Measurements from ENCODE around the gene SAMD10.
"Not testable (repeated sequence)": the region's sequence is repeated elsewhere in the genome, so short reads cannot be mapped to it uniquely, and the experiment has no call there.

Gene SAMD10

GRCh38 chr20:63979557-63980316 lies at the start of gene SAMD10:
SAMD10 (minus strand) TSS chr20:63979642; CDS start chr20:63979467, 175 bp downstream.
- no peak for DNase-seq (ENCODE audit: low spot score)

DNA sequence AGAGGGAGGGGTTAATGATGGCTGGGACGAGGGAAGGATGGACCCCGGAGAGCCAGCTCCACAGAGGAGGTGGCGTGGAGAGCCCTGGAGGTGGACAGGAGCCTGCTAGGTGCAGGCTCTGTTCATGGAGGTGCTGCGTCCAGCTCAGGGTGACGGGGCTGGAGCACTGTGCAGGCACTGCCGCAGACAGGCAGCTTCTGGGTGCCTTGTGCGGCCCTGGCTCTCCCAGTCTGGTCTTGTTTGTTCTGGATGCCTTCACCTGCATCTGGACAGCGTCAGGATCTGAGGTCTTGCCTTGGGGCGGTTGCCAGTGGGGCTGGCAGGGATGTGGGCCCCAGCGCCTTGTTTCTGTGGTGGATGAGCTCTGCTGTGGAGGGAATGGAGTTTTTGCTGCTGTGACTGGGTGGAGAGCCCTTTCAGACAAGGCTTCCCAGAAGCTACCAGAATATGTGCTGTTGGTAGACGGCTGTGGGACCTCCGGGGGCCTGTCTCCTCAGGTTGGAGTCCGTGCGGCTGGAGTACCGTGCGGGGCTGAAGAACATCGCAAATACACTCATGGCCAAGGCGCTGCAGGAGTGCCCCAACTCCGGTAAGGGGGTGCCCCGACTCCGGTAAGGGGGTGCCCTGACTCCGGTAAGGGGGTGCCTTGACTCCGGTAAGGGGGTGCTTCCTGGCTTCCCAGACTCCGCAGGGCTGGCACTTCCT lies 48.7 kb upstream of the SAMD10 start:
- DNase-seq (ENCODE audit: low spot score) = no peak

DNA sequence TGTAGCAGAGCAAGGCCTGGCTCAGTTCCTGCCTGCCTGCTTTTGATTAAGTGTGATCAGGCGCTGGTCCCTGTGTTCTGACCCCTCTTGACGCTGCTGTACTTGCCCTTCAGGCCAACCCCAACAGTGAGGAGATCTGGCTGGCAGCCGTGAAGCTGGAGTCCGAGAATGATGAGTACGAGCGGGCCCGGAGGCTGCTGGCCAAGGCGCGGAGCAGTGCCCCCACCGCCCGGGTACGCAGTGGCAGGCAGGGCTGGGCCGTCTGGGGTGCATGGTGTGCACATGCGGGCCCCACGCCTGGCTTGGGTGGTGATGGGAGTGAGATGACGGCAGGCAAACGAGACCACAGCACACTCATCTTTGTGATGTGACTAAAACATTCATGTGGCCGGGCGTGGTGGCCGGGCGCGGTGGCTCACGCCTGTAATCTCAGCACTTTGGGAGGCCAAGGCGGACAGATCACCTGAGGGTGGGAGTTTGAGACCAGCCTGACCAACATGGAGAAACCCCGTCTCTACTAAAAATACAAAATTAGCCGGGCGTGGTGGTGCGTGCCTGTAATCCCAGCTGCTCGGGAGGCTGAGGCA lies 46.5 kb upstream of the SAMD10 start:
- no peak for DNase-seq (ENCODE audit: low spot score)

DNA sequence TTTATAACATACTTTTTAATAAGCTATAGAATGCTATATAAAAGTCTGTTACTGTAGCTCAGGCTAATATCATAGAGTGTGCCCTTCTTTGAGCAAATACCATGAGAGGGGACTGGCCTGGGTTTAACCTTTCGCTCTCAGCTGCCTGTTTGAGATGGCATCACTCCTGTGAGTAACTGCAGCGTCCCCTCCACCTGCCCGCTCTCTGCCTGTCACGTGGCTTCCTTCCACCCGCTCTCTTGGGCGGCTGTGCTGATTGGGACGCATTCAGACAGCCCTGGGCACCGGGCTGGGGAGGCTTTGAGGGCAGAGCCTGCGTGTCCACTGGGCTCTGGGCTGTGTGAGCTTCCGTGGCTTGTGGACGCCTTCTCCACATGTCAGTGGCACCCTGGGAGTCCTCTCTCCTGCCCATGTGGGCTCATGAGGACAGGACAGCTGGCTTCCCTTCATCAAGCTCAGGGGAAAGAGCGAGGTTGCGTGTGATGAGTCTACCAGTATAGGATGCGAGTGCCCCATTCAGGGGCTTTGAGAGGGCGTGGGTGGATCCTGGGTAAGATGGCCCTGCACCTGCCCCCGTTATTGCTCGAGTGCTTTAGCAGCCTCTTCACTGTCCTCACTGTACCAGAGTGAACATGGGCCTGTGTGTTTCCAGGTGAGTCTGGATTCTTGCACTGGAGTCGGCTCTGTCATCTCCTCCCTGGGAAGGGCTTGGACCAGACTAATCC lies 45.8 kb upstream of the SAMD10 start:
- DNase-seq (ENCODE audit: low spot score) = no peak

DNA sequence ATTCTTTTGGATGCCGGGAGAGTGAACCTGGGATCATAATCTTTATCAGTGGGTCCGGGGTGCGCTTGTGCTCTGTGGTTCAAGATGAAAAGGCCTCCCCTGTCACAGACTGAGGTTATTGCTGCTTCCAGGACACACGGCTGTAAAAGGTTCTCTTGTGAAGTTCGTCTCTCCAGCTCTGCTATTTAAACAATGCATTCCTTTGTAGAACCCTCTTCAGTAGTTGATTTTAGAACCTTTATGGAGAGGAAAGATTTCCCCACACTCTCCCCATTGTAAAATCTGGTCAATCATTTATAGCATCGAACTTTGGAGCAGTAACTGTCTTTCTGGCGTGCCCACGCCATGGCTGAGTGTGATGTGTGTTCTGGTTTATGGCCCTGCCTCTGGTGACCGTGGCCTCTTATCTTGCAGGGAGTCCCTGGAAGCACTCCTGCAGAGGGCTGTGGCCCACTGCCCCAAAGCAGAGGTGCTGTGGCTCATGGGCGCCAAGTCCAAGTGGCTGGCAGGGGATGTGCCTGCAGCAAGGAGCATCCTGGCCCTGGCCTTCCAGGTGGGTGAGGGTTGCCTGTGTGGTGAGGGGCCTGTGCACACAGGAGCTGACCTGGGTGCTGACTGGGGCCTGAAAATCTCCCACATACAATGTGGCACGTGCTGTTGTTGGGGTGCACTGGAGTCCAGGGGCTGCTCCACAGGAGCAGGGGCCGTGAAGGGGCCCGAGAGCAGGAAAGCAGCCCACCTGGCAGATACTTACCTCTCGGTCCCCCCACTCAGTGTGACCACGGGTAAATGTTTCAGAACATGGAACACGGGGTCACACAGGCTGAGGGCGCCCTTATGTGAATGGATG lies 44.9 kb upstream of the SAMD10 start:
- no peak for DNase-seq (ENCODE audit: low spot score)

DNA sequence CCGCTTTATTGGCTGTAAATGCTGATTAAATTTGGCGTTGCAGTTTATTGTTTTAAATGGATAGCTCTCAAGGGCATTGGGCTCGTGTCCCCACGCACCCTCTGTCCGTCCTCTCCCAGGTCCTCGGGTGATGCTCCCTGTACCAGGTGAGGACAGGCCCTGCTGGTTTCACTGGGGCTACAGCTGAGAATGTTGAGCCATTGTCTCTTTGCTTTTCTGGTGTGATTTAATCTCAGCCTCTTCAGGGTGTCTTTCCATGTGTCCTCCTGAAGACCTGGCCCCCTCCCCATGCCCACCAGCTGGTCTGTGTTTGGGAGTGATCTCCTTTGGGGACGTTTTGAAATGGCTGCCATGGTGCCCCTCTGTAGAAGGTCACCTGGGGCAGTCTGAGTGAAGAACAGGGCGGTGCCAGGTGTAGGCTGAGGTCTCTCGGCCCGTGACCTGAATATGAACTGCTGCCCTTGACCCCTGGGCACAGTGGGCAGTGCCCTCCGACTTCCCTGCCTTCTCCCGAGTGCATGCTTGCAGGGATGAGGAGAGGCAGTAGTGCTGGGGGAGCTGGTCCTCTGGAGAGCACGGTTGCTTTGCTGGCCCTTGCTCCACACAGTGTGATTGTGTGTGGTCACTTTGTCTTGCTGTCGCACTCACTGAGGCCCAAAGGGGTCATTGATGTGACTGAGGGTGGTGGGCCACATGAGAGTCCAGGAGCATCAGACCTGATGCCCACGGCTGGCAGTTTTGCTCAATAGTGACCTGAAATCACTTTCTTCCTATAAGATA lies 44.1 kb upstream of the SAMD10 start:
- DNase-seq (ENCODE audit: low spot score) = no peak

GRCh38 chr20:64022671-64023360 lies 43.4 kb upstream of the SAMD10 start:
- DNase-seq (ENCODE audit: low spot score) = no peak

DNA sequence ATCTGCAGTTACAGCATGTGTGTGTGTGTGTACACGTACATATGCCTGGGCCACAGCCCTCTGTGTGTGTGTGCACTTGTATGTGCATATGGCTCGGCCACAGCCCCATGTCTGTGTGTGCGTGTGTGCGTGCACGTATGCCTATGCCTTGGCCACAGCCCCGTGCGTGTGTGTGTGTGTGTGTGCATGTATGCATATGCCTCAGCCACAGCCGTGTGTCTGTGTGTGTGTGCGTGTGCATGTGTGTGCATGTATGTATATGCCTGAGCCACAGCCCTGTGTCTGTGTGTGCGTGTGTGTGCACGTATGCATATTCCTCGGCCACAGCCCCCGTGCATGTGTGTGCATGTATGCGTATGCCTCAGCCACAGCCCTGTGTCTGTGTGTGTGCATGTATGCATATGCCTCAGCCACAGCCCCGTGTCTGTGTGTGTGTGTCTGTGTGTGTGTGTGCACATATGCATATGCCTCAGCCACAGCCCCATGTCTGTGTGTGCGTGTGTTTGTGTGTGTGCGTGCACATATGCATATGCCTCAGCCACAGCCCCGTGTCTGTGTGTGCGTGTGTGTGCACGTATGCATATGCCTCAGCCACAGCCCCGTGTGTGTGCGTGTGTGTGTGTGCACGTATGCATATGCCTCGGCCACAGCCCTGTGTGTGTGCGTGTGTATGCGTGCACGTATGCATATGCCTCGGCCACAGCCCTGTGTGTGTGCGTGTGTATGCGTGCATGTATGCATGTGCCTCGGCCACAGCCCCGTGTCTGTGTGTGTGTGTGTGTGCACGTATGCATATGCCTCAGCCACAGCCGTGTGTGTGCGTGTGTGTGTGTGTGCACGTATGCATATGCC lies 41.9 kb upstream of the SAMD10 start:
- DNase-seq (ENCODE audit: low spot score) = no peak

DNA sequence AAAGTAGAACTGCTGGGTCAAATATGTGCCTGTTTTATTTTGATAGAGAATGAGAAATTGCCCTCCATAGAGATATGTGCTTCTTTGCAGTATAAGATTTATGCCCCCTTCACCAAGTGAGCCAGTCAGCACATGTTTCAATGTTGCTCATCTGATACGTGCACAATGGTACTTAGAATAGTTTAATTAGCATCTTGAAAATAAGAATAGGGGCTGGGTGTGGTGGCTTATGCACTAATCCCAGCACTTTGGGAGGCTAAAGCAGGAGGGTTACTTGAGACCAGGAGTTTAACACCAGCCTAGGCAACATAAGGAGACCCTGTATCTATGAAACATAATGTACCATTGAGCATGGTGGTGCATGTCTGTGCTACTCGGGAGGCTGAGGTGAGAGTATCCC lies 36.2 kb upstream of the SAMD10 start:
- no peak for DNase-seq (ENCODE audit: low spot score)

- not testable (repeated sequence) for DNase-seq (ENCODE audit: low spot score)
Observed at GRCh38 chr20:64012385-64013154, 33.1 kb upstream of the SAMD10 start.

DNA sequence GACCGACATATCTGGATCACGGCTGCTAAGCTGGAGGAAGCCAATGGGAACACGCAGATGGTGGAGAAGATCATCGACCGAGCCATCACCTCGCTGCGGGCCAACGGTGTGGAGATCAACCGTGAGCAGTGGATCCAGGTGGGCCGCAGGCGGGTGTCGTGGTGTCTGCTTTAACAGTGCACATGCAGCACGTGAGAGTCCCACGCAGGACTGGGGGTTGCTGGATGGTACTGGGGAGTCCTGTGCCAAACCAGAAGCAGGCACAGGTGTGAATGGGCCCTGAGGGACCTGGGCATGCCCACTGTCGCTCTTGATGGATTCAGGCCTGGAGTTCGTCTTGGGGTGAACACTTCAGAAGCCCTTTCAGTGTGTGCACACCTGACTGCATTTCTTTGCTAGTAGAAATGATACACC lies 31.9 kb upstream of the SAMD10 start:
- DNase-seq (ENCODE audit: low spot score) = no peak

DNA sequence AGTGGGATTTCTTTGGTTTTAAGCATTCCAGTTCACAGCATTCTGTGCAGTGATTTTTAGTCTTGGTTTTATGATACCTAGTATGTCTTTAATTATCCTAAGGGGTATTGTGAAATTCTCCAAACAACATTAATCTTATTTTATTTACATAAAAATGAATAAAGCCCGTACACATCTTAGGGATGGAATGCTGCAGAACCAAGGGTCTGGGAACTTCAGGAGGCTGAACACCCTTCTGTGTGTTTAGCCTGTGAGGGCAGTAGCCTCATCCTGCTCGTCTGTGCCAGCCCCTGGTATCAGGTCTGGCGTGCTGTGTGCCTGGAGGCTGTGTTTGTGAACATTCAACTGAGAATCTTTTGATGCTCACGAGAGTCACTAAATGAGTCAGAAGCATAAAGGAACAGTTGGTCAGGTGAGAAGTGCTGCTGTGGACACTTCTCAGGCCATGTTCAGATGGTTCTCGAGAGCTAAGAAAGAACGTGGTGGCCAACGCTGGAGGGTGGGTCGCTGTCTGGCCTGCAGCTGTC lies 31.3 kb upstream of the SAMD10 start:
- DNase-seq (ENCODE audit: low spot score) = no peak

DNA sequence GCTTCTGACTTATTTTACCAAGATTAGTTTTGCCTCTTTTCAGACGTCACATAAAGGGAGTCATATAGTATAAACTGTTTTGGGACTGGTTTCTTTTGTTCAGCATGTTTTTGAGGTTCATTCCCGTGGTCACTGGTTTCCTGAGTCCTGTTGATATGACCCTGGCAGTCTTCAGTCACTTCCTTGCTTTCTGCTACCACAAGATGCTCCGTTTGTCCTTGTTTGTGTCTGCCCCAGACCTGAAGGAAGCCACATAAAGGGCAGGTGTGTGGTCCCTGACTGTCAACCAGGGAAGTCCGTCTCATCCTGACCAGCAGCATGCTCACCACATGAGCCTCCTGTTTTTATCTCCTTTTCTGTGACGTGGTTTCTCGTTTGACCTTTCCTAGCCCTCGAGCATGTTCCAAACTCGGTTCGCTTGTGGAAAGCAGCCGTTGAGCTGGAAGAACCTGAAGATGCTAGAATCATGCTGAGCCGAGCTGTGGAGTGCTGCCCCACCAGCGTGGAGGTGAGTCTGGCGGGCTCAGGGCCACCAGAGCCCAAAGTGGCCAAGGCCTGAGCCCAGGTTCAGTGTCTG lies 30.5 kb upstream of the SAMD10 start:
- no peak for DNase-seq (ENCODE audit: low spot score)

DNA sequence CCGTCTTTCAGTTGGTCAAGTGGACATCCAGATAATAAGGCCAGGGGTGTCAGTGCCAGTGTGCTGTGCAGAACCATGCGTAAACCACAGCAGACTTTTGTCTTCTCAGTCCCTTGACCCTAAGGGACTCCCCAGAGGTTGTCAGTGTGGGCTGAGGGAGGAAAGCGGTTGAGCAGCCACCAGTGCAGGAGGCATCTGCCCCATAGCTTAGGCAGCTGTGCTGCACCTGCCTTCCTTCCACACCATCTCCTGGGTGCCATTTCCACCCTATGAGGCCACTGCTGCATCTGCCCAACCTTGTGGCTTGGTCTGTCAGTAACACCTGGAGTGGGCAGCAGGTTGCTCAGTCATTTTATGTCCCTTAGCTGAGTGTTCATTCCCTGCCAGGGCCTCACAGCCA lies 27.5 kb upstream of the SAMD10 start:
- no peak for DNase-seq (ENCODE audit: low spot score)

GRCh38 chr20:64006490-64006889 lies 27.0 kb upstream of the SAMD10 start:
- DNase-seq (ENCODE audit: low spot score) = peak; percentile 33

DNA sequence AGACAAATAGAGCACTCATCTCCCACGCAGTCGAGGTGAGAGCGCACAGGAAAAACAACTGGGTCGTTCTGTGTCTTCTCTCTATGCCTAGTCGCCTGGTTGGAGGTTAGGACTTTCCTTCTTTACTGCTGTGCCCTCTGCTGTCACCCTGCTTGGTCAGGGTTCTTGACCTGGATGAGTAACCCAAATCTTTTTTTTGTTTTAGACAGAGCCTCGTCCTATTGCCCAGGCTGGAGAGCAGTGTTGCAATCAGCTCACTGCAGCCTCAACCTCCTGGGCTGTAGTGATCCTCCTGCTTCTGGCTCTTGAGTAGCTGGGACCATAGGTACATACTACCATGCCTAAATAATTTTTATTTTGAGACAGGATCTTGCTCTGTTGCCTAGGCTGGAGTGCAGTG lies 26.0 kb upstream of the SAMD10 start:
- no peak for DNase-seq (ENCODE audit: low spot score)

DNA sequence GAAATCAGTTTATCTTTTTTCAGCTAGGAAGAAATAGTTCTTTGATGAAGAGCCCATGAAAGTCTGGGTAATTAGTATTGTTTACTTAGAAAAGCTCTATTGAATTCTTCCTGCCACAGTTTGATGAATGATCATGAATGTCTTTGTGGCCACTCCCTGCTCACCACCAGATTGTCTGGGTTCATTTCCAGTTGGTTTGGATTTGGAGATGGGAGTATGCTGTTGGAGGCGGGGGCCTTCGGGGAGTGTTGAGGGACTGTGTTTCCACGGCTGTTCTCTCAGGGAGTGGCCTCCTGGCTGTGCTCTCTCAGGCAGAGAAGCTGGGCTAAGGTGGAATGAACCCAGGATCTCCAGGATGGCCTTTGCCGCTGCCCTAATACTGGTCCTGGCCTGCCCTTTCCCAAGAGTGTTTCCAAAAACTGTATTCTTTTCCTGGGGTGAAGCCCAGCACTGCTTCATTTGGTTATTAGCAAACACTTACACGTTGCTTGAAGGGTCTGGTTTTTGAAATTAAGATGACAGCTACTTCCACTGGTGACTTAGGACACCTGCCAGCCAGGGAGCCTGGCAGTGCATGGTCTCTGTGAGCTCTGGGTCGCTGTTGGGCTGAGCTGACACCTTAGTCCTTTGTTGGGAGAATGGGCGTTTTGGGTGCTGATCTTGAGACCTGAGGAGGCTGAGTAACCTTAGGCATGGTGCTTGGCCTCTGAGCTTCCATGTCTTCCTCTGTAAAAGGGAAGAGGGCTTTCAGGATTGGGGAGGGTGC lies 24.7 kb upstream of the SAMD10 start:
- no peak for DNase-seq (ENCODE audit: low spot score)
